Fibroblast of lung (primary cell): Measurements from ENCODE around the gene FBXL14.

ENCODE experiments used
- CTCF ChIP-seq, 2 donors: IDR thresholded peaks in 1 of 2; conservative IDR thresholded peaks in 1 of 2; 1 replicate in 1 of 2; 2 replicates in 1 of 2; pipeline ENCODE4 v1.5.1; 2011 to 2012; ENCODE audit warnings: low read length in 2 of 2, control low read depth in 1 of 2, inconsistent platforms in 1 of 2, low read depth in 1 of 2, mild to moderate bottlenecking in 1 of 2
- EZH2 ChIP-seq: IDR thresholded peaks from 2 replicates; pipeline ENCODE4 v1.5.1; 2012; ENCODE audit warnings: low read length, control low read depth, mild to moderate bottlenecking; ENCODE audit errors: missing control alignments

GRCh38 chr12:1606021-1606622, 11.7 kb upstream of the FBXL14 start:
- TF ChIP-seq CTCF (conservative IDR thresholded peaks at IDR 0.05 in 1 of 2, IDR thresholded peaks at IDR 0.05 in 1 of 2; ENCODE audit: low read depth in 1 of 2, low read length in 2 of 2) (no peak), EZH2 (no peak)
